AG08395 (cell line): ENCODE measurements around the gene ART4.

Experiments
- DNase-seq: peaks from one replicate; pipeline ENCODE4 v3.0.0; 2012; ENCODE audit warnings: mixed read lengths, low spot score

The ART4 gene

GRCh38 chr12:14810167-14810952 lies 33.0 kb downstream of the ART4 start:
- DNase-seq, result no peak

- no peak for DNase-seq
Observed at GRCh38 chr12:14803830-14804160, 39.5 kb downstream of the ART4 start.

GRCh38 chr12:14803011-14803829 lies 40.1 kb downstream of the ART4 start, which contains the start of the genes C12orf60 and WBP11:
Gene C12orf60 (plus strand): TSS chr12:14803670. CDS start chr12:14822936, 19,266 bp downstream.
Gene WBP11 (minus strand): TSS chr12:14803478. CDS start chr12:14801383, 2,095 bp downstream.
- peak; percentile 98 for DNase-seq

- DNase-seq, result no peak
Observed at GRCh38 chr12:14802721-14803010, 40.7 kb downstream of the ART4 start.

GRCh38 chr12:14802247-14802646 lies 41.1 kb downstream of the ART4 start:
- no peak for DNase-seq

- DNase-seq, result no peak
Observed at GRCh38 chr12:14795028-14795448, 48.3 kb downstream of the ART4 start.

GRCh38 chr12:14785568-14785967 lies 57.8 kb downstream of the ART4 start:
- DNase-seq, result no peak

GRCh38 chr12:14784471-14784870 lies 58.9 kb downstream of the ART4 start:
- no peak for DNase-seq

GRCh38 chr12:14782756-14783155 lies 60.6 kb downstream of the ART4 start:
- DNase-seq, result no peak

- DNase-seq, result no peak
Observed at GRCh38 chr12:14781563-14781962, 61.8 kb downstream of the ART4 start.

- DNase-seq, result no peak
Observed at GRCh38 chr12:14780859-14781258, 62.5 kb downstream of the ART4 start.

- DNase-seq, result no peak
Observed at GRCh38 chr12:14779834-14780233, 63.5 kb downstream of the ART4 start.

GRCh38 chr12:14777271-14777670 lies 66.1 kb downstream of the ART4 start:
- no peak for DNase-seq

GRCh38 chr12:14776236-14776961 lies 66.9 kb downstream of the ART4 start:
- no peak for DNase-seq

- DNase-seq, result peak; percentile 21
Observed at GRCh38 chr12:14775636-14775980, 67.7 kb downstream of the ART4 start.
